Naive thymus-derived CD4-positive, alpha-beta T cell (primary cell): Measurements from ENCODE around the gene SMCO4. TPM values are rescaled to one million over a fixed set of nuclear protein-coding genes. Genes with fewer than 3 reads are reported as not detected.
A peak's percentile ranks its signal among the peaks of the same experiment; 100 is the strongest.
"Not testable (repeated sequence)": the region's sequence is repeated elsewhere in the genome, so short reads cannot be mapped to it uniquely, and the experiment has no call there.

Source experiments
- ATAC-seq: fragments of 150-1000 bp; cut with Tn5 transposase; 2 replicates; pipeline ENCODE4 v1.10.0; 2021; ENCODE audit warnings: mild to moderate bottlenecking, moderate library complexity
- CTCF ChIA-PET: fragments of 350-600 bp; sonication (Branson Sonifier 250); formaldehyde crosslinking; loops from one replicate; lab custom pipeline; 2021; ENCODE audit warnings: antibody characterized with exemption; lab: Charles Lee
- POLR2A ChIA-PET: fragments of 350-600 bp; sonication (Branson Sonifier 250); formaldehyde crosslinking; loops from one replicate; lab custom pipeline; 2021; ENCODE audit warnings: antibody characterized with exemption, inconsistent platforms; lab: Charles Lee
- DNase-seq, 9 donors: peaks; one replicate each; pipeline versions ENCODE4 v3.0.0 to v3.0.0-alpha.2; 2020 to 2022; ENCODE audit warnings: mixed read lengths in 1 of 9
- H3K27ac ChIP-seq: one replicate; pipeline ENCODE4 v1.7.0; 2013; ENCODE audit warnings: mild to moderate bottlenecking, low read depth, low read length, moderate library complexity
- H3K27me3 ChIP-seq, 2 donors: one replicate each; pipeline ENCODE4 v1.7.0; 2013; ENCODE audit warnings: low read length in 2 of 2, mild to moderate bottlenecking in 2 of 2, moderate library complexity in 2 of 2; ENCODE audit not compliant: control insufficient read depth in 2 of 2, insufficient read depth in 2 of 2
- H3K36me3 ChIP-seq, 3 experiments: 1 replicate in 2 of 3; 2 replicates in 1 of 3; pipeline ENCODE4 v1.7.0; 2013; ENCODE audit warnings: low read length in 3 of 3, mild to moderate bottlenecking in 3 of 3, moderate library complexity in 1 of 3; ENCODE audit not compliant: insufficient read depth in 3 of 3, control insufficient read depth in 2 of 3
- H3K4me1 ChIP-seq, 2 donors: one replicate each; pipeline ENCODE4 v1.7.0; 2013; ENCODE audit warnings: low read length in 2 of 2, mild to moderate bottlenecking in 2 of 2, moderate library complexity in 1 of 2; ENCODE audit not compliant: control insufficient read depth in 2 of 2, insufficient read depth in 2 of 2
- H3K4me3 ChIP-seq: 2 replicates; pipeline ENCODE4 v1.7.0; 2013; ENCODE audit warnings: mild to moderate bottlenecking, low read length
- H3K9me3 ChIP-seq, 3 experiments: 1 replicate in 2 of 3; 2 replicates in 1 of 3; pipeline ENCODE4 v1.7.0; 2013; ENCODE audit warnings: low read length in 3 of 3; ENCODE audit not compliant: control insufficient read depth in 2 of 3
- H3K27ac Mint-ChIP-seq, 9 donors: one replicate each; pipeline ENCODE4 v1.8.0; 2020 to 2022; ENCODE audit warnings: mixed read lengths in 9 of 9, mild to moderate bottlenecking in 8 of 9, moderate library complexity in 5 of 9, inconsistent platforms in 2 of 9
- H3K27me3 Mint-ChIP-seq, 5 donors: one replicate each; pipeline ENCODE4 v1.8.0; 2021 to 2022; ENCODE audit warnings: mixed read lengths in 5 of 5, mild to moderate bottlenecking in 1 of 5
- H3K36me3 Mint-ChIP-seq, 5 donors: one replicate each; pipeline ENCODE4 v1.8.0; 2020 to 2022; ENCODE audit warnings: mixed read lengths in 5 of 5, mild to moderate bottlenecking in 3 of 5, inconsistent platforms in 1 of 5
- H3K4me1 Mint-ChIP-seq, 7 donors: one replicate each; pipeline ENCODE4 v1.8.0; 2020 to 2022; ENCODE audit warnings: mixed read lengths in 7 of 7, mild to moderate bottlenecking in 3 of 7, inconsistent platforms in 1 of 7
- H3K4me3 Mint-ChIP-seq, 10 donors: one replicate each; pipeline ENCODE4 v1.8.0; 2020 to 2022; ENCODE audit warnings: mild to moderate bottlenecking in 10 of 10, mixed read lengths in 10 of 10, moderate library complexity in 6 of 10, inconsistent platforms in 2 of 10
- H3K9me3 Mint-ChIP-seq, 11 donors: one replicate each; pipeline ENCODE4 v1.8.0; 2020 to 2022; ENCODE audit warnings: mixed read lengths in 11 of 11, mild to moderate bottlenecking in 4 of 11, inconsistent platforms in 1 of 11, moderate library complexity in 1 of 11
- intact Hi-C, 2 donors: fragments of 100-400 bp; cut with micrococcal nuclease; formaldehyde crosslinking; loops; one replicate each; pipeline ENCODE4 v1.15.1; 2023
- polyA plus RNA-seq, 2 donors: library from polyadenylated mRNA; unstranded; fragments of 300-500 nt; fragmentation: Illumina TruSeq; gene quantifications; one replicate each; pipeline ENCODE4 v1.2.3, GENCODE V29; 2021
- total RNA-seq, 6 experiments: library from RNA in 5 of 6; stranded (reverse) in 5 of 6; gene quantifications; 1 replicate in 5 of 6; 2 replicates in 1 of 6; pipeline ENCODE4 v1.2.3 and lab custom pipeline; 2021 to 2026

The SMCO4 gene
- total and polyA plus RNA-seq, 7 experiments from 2014 or later = 0.97 to 34.7 (median 3.9) TPM

- no peak for DNase-seq
- CTCF ChIA-PET = no interaction called here
- H3K36me3 ChIP-seq = no peaks in the 10 kb centered on the region
- H3K4me3 ChIP-seq = no peak overlapping the region
- H3K36me3 Mint-ChIP-seq = no peaks in the 10 kb centered on the region
- POLR2A ChIA-PET = no interaction called here
- H3K4me1 ChIP-seq = no peaks in the 10 kb centered on the region
- H3K9me3 ChIP-seq = no peaks in the 10 kb centered on the region
- H3K4me3 Mint-ChIP-seq = no peak overlapping the region
- H3K9me3 Mint-ChIP-seq = peaks cover 0 to 11% (median 0%) of the 10 kb centered on the region in 11 donors
- intact Hi-C loops = no loop called here
- no peak overlapping the region for H3K27ac Mint-ChIP-seq
- peaks cover 13 to 20% (median 15%) of the 10 kb centered on the region in 5 donors for H3K27me3 Mint-ChIP-seq
- no peak for ATAC-seq
- no peaks in the 10 kb centered on the region for H3K27me3 ChIP-seq
- no peaks in the 10 kb centered on the region for H3K4me1 Mint-ChIP-seq
- no peak overlapping the region for H3K27ac ChIP-seq
Measured at GRCh38 chr11:93458286-93458685, 84.9 kb downstream of the SMCO4 start.

- intact Hi-C loops = no loop called here
- no peak overlapping the region for H3K27ac Mint-ChIP-seq
- peaks cover 0 to 9% (median 4%) of the 10 kb centered on the region in 11 donors for H3K9me3 Mint-ChIP-seq
- no peaks in the 10 kb centered on the region for H3K36me3 Mint-ChIP-seq
- DNase-seq = peak in 1 of 9 donors; percentile 22
- Histone ChIP-seq H3K4me3 (no peak overlapping the region), H3K27ac (no peak overlapping the region), H3K36me3 (no peaks in the 10 kb centered on the region), H3K4me1 (no peaks in the 10 kb centered on the region), H3K9me3 (no peaks in the 10 kb centered on the region), H3K27me3 (no peaks in the 10 kb centered on the region)
- POLR2A ChIA-PET = no interaction called here
- no peaks in the 10 kb centered on the region for H3K4me1 Mint-ChIP-seq
- no peak for ATAC-seq
- H3K27me3 Mint-ChIP-seq = peaks cover 6 to 24% (median 11%) of the 10 kb centered on the region in 5 donors
- H3K4me3 Mint-ChIP-seq = no peak overlapping the region
- CTCF ChIA-PET = no interaction called here
Measured at GRCh38 chr11:93444617-93445073, 98.5 kb downstream of the SMCO4 start.

GRCh38 chr11:93443232-93443631 is 100.0 kb downstream of the SMCO4 start:
- H3K4me3 ChIP-seq, H3K4me1 Mint-ChIP-seq, CTCF ChIA-PET, H3K36me3 Mint-ChIP-seq, H3K9me3 Mint-ChIP-seq, H3K9me3 ChIP-seq, ATAC-seq, POLR2A ChIA-PET, H3K4me3 Mint-ChIP-seq, H3K27ac ChIP-seq, H3K4me1 ChIP-seq, H3K36me3 ChIP-seq, H3K27ac Mint-ChIP-seq, DNase-seq, intact Hi-C loops, H3K27me3 ChIP-seq: not testable (repeated sequence)
- H3K27me3 Mint-ChIP-seq = peaks cover 6 to 19% (median 7%) of the 10 kb centered on the region in 5 donors

DNA sequence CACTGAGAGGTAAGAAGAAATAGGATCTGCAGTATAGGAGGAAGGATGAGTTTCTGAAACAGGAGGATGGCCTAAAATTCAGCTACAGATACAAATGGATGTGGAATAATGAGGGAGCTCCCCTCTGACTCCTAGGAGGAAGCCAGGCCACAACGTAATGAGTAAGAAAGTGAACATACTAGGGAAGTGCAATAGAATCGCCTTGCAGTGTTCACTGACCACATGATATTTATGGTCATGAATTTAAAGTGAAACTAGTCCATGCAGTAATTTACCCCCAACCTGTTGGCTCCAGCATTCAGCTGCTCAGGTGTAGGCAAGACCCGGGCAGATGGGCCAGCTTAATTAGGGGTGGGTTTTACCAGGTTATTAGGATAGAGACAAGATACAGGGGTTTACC is 110.9 kb downstream of the SMCO4 start:
- no peak for DNase-seq
- H3K4me1 Mint-ChIP-seq = no peaks in the 10 kb centered on the region
- H3K9me3 ChIP-seq = no peaks in the 10 kb centered on the region
- H3K9me3 Mint-ChIP-seq = peaks cover 0 to 3% (median 0%) of the 10 kb centered on the region in 11 donors
- no peak for ATAC-seq
- no peaks in the 10 kb centered on the region for H3K36me3 Mint-ChIP-seq
- peak overlapping the region in 1 of 9 donors; percentile 5 for H3K27ac Mint-ChIP-seq
- H3K4me3 Mint-ChIP-seq = no peak overlapping the region
- no peaks in the 10 kb centered on the region for H3K36me3 ChIP-seq
- H3K27me3 ChIP-seq = no peaks in the 10 kb centered on the region
- intact Hi-C loops = no loop called here
- H3K27ac ChIP-seq = no peak overlapping the region
- no peak overlapping the region for H3K4me3 ChIP-seq
- no peaks in the 10 kb centered on the region for H3K4me1 ChIP-seq
- CTCF ChIA-PET = no interaction called here
- POLR2A ChIA-PET = no interaction called here
- peaks cover 0 to 5% (median 4%) of the 10 kb centered on the region in 5 donors for H3K27me3 Mint-ChIP-seq

Other genes starting within 250 kb of the SMCO4 start
- gene DEUP1, start 212.6 kb downstream of the SMCO4 start, total RNA-seq = not detected
- not detected for gene DEUP1, start 212.6 kb downstream of the SMCO4 start, polyA plus RNA-seq
- gene CEP295, start 118.3 kb upstream of the SMCO4 start, total RNA-seq = 10 to 100 TPM; 11.9 to 25.0 (median 14.5) TPM
- 1 to 10 TPM; 1.3 to 3.1 TPM for gene CEP295, start 118.3 kb upstream of the SMCO4 start, polyA plus RNA-seq
- gene TAF1D, start 198.1 kb upstream of the SMCO4 start, total RNA-seq = 100 to 1,000 TPM; 116 to 197 (median 183) TPM
- 10 to 100 TPM; 21.2 to 28.3 TPM for gene TAF1D, start 198.1 kb upstream of the SMCO4 start, polyA plus RNA-seq
- gene C11orf54, start 198.3 kb upstream of the SMCO4 start, total RNA-seq = 10 to 100 TPM; 16.4 to 42.5 (median 27.2) TPM
- gene C11orf54, start 198.3 kb upstream of the SMCO4 start, polyA plus RNA-seq = 10 to 100 TPM; 13.6 to 22.2 TPM
- 10 to 100 TPM; 47.7 to 75.9 (median 65.6) TPM for gene MED17, start 240.9 kb upstream of the SMCO4 start, total RNA-seq
- gene MED17, start 240.9 kb upstream of the SMCO4 start, polyA plus RNA-seq = 10 to 100 TPM; 17.3 to 32.9 TPM